ENCODE results near the gene NEK5.
"Not testable (repeated sequence)": the region's sequence is repeated elsewhere in the genome, so short reads cannot be mapped to it uniquely, and the experiment has no call there.

Gene NEK5, protein sequence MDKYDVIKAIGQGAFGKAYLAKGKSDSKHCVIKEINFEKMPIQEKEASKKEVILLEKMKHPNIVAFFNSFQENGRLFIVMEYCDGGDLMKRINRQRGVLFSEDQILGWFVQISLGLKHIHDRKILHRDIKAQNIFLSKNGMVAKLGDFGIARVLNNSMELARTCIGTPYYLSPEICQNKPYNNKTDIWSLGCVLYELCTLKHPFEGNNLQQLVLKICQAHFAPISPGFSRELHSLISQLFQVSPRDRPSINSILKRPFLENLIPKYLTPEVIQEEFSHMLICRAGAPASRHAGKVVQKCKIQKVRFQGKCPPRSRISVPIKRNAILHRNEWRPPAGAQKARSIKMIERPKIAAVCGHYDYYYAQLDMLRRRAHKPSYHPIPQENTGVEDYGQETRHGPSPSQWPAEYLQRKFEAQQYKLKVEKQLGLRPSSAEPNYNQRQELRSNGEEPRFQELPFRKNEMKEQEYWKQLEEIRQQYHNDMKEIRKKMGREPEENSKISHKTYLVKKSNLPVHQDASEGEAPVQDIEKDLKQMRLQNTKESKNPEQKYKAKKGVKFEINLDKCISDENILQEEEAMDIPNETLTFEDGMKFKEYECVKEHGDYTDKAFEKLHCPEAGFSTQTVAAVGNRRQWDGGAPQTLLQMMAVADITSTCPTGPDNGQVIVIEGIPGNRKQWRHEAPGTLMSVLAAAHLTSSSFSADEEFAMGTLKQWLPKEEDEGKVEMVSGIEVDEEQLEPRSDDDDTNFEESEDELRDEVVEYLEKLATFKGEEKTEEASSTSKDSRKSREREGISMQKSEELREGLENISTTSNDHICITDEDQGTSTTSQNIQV

DNA sequence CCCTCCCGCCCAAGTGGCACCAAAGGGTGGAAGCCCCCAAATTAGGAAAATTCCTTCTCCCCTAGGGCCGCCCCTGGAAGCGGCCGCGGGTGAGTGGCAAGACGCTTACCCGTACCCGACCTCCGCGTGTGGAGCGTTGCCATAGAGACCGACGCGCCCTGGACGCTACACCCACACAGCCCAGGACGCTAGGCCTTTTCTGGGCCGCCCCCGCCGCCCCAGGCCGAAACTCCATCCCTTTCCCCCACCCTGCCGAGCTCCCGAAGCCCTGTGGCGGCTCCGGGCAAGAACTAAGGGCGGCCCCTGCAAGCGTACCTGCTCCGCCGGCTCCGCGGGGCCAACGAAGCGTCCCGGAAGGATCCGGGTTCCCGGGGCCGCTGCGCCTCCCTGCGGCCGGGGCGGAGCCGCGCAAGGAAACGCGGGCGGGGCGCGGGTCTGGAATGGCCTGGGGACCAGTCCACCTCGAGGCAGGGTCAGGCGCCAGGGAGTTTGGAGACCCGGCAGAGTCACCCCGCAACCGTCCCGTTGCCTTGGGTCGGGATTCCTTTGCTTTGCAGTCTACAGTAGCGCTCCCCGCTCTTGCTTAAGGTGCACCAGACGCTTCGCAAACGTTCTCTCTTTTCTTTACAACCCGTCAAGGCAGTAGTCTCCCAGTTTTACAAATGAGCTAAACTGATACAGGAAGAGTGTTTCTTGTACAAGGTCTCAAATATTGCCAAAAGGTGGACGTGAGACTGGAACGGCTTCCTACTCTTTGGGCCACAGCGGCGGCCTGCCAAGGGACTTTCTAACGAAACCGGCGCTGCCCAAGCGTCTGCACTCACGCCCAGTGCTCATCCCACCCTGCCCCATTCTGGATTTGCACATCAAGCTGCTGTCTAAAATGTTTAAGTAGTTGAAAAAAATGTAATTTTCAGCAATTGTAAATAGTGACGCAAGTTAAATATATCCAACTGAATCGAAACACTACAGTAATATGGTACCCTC is at the start of gene NEK5:
NEK5 (minus strand) TSS at position 360 of the 987 bp plus-strand sequence. CDS start 1,591 bp downstream, outside the sequence.
- DNase-seq = peak; percentile 66

DNA sequence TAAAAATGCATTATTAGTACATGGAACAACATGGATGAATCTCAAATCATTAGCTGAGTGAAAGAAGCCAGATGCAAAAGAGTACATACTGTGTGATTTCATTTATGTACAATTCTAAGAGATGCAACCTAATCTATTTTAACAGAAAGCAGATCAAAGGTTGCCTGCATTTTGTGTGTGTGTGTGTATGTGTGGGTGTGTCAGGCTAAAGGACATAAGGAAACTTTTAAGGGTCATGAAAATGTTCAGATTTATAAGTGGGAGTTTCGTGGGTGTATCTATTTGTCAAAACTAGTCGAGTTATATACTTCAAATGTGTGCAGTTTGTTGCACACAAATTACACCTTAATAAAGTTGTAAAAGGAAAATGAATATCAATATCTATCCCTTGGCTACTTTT is 48.4 kb upstream of the NEK5 start:
- no peak for DNase-seq

DNA sequence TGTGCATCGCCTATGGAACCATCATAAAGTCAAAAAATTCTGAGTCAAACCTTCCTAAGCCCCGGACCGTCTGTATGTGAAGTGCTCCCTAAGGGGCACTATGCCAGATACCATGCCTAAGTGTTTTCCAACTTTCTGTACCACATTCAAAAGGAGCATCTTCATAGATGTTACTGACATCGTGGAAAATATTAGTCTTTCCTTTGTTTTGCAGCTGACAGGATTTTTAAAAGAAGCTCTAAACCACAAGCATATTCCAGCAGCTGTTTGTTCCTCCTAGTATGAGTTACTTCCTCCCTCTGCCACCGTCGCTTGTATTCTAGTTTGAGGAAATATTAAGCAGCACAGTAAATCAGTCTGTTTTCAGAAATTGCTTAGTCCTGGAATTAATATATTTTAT is 45.1 kb upstream of the NEK5 start:
- DNase-seq = peak; percentile 49

DNA sequence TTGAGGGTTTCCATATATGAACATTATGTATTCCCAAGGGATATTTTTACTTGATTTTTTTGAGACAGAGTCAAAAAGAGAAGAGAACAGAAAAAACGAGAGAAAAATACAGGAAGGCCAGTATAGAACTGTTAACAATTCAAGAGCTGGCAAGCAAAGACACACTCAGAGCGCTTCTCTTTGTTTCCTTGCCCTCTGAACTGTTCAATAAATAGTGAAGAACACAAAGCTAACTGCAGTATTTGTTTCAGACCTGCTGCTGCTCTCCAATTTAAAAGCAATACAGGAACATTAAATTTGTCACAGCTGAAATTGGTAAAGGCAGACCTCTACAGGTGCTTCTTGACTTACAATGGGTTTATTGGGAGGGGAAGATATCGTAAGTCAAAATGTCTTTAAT is 44.5 kb upstream of the NEK5 start:
- no peak for DNase-seq

DNA sequence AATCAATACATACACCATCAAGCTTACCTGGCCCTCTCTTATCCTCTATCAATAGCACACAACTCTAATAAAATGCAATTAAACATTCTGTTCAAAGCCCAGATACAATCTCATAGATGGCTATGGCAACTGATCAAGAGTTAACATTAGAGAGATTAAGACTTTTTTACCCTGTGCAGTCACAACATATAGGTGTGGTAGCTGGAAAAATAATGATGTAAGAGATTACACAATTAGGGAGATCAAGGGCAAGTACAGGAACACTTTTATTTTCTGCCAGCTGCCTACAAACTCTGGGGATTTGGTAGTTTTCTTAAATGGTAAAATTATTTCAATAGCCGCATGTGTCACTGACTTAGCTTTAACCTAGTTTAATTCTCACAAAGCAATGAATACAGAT is 42.8 kb upstream of the NEK5 start:
- DNase-seq = not testable (repeated sequence)

DNA sequence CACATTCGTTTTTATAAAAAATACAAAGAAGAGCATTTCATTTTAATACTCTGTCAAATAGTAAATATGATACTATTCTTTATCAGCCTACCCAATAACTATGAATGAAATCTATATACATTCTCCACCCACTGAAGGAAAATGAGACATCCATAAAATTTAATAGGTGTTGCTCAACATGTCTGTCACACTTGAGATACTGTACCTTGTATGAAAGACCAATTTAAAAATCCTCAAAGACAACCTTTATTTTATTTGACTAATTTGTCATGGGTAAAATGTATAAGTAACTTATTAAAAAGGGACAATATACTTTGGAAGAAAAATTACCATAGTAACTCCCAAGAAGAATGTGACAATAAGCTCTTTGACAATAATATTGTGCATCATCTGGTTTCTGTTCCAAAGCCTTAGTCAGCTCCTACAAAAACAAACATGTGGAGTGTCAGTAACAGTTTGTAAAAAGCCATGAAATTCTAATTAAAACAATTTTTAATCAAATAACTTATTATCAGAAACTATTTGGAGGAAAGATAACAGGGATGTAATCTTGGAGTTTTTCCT is 42.0 kb upstream of the NEK5 start:
- not testable (repeated sequence) for DNase-seq

DNA sequence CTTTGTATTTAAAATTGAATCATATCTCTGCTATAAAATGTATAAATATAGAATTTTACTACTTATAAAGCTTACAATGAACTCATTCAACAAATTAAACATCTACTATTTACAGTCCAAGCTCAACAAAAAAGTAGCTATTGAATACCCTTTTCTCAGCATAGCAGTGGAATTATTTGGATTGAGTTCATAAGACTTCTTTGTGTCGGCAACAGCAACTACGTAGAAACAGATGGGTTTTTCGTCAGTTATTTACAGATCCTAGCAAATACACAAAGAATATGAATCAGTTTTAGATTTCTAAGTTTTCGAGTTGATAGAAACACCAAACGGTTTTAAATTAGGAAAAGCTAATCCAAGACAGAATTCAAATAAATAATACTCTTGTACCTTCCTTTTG is 41.0 kb upstream of the NEK5 start:
- no peak for DNase-seq

DNA sequence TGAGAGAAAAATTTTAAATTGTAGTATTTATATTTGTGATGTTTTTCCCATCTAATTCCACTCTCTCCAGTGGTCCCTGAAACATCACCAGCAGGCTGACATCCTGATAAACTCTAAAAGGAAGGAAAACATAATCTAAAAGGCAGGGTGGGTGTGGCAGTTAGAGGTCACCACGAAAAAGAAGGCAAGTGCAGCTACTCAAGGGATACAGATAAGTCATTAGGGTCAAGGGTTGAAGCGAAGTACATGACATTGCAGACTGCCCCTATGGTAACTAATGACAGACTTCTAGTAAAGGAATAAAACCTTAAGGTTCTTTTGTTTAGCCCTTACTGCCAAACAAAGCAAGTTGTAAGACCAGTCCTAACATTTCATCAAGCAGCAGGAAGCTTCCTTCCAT is 36.5 kb upstream of the NEK5 start:
- DNase-seq = no peak

DNA sequence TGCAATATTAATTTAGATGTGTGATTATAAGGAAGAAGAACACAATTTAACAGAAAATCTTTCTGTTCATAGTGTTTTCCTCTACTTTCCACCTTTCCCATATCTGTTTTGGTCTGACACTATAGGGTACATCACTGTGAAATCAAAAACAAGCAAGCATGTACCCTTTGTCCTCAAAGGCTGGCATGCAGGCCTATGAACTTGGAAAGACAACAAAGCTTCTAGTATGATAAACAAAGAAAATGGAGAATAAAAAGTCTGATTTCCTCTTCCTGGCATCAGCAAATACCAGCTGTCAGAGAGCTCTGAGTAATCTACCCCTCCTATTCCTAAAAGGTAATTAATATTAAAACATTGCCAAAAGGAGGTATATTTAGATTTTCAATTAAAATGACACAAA is 36.1 kb upstream of the NEK5 start:
- DNase-seq = no peak

DNA sequence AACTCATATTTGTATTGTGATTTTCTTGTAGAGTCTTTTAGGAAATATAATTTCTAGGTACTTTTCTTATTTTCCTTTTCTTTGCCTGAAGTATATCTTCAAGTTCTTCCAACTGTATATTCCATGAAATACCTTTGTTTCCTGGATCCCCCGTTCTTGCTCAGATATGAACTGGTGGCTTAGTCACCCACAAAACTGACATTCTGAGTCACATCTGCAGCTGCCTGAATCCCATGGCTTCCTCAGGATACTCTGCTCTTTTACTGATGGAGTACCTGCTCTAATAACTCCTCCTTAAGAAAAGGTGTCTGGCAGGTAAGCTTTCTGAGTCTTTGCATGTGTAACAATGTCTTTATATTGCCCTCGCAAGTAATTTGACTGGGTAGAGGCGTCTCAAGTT is 35.0 kb upstream of the NEK5 start:
- DNase-seq = not testable (repeated sequence)

DNA sequence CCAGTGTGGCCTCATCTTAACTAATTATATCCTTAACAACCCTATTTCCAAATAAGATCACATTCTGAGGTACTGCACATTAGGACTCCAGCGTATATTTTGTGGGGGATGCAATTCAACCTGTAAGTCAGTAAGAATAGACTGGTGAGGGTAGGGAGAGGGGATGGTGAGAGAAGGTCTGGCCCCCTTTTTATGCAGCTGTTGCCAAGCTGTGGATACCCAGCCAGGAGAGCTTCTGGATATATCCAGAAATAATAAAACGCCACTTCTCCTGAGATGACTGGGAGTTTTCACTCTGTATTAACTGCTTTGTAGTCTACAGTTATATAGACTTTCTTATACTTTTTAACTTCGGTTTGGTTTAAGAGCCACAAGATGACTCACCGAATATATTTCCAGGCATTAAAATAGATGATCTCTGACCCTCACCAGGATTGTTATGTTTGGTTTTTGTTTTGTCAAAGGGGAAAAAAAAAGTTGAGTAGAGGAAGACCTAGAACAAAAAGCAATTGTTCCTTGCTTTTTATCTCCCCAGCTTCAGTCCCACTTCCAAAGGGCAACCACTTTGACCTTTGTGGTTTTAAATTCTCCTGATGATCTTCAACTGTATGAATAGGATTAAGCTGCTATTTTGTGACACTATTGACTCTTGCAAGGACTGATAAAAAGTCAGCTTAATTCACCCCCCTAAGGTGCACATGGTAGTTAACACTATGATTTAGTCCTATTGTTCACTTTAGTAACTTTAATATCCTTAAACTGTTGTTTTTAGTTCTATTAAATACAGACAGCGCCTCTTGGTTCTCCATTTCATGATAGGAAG is 33.6 kb upstream of the NEK5 start:
- DNase-seq = no peak

DNA sequence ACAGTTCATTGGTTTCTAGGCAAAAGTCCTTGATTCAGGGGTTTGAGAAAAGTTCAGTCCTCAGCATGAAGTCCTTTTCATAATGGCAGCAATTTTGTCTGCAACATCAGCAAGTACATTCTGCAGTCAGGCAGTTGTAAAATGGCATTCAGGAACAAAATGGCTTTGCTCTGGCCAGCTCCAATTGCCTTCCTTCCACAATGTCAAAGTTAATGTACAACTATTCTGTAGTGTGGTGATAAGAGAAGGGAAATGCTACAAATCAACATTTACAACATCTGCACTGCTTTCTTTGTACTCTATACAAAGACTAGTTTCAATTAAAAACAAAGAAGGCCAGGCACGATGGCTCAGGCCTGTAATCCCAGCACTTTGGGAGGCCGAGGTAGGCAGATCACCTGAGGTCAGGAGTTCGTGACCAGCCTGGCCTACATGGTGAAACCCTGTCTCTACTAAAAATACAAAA is 32.3 kb upstream of the NEK5 start:
- no peak for DNase-seq

DNA sequence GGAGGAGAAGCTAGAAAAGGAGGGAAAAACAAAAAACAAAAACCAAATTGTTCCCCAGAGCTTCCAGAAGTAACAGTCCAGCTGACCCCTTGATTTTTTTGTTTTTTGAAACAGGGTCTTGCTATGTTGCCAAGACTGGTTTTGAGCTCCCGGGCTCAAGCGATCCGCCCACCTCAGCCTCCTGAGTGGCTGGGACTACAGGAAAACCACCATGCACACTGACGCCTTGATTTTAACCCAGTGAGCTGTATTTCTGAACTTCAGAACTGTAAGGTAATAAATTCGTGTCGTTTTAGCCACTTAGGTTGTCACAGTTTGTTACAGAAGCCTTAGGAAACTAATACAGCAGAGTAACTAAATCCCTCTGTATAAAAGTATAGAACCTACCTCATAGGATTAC is 31.6 kb upstream of the NEK5 start:
- peak; percentile 13 for DNase-seq

DNA sequence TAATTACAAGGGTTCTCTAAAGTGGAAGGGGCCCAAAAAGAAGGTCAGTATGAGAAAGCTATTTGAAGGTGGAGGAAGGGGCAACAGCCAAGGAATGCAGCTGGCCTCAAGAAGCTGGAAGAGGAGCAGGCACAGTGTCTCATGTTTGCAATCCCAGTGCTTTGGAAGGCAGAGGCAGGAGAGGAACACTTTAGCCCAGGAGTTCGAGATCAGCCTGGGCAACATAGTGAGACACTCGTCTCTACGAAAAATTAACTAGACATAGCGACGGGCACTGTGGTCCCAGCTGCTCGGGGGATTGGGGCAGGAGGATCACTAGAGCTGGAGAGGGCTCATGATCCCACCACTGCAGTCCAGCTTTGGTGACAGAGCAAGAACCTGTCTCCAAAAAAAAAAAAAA is 31.2 kb upstream of the NEK5 start:
- DNase-seq = no peak

DNA sequence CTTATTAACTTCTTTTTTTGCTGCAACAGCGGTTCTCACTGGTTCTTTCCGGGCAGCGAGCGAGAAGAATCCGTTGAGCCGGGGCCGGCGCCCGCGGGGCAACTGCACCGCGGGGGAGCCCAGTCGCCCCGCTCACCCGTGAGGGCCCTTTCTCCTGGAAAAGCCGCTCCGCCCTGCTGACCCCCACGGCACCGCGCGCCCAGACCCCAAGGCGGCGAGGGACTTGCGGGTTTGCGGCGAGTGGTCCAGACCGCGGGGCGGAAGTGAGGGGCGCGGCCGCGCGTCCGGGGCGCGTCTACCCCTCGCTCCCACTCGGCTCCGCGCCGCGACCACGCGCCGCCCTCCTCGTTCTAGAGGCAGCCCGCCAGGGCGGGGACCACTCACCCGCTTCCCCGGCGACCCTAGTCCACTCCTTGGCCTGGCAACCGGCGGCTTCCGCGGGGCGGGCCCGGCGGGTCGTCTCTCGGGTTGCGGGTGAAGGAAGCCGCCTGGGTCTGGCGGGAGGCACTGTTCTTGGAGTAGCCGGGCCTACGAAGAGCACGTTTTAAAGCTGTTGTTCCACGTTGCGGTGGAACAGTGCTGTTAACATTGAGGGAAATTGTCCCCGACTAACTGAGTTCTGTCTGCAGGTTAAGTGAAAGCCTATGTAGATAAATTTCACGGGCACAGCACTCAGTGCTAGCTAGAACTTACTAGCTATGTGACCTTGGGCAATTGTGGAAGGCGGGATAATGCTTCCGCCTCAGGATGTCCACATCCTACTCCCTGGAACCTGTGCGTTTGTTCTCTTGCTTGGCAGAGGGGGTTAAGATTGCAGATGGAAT is 30.5 kb upstream of the NEK5 start, which contains the start of gene NEK3:
NEK3 (minus strand) TSS at position 439 of the 824 bp plus-strand sequence. CDS start 3,406 bp downstream, outside the sequence.
- DNase-seq = peak; percentile 77

DNA sequence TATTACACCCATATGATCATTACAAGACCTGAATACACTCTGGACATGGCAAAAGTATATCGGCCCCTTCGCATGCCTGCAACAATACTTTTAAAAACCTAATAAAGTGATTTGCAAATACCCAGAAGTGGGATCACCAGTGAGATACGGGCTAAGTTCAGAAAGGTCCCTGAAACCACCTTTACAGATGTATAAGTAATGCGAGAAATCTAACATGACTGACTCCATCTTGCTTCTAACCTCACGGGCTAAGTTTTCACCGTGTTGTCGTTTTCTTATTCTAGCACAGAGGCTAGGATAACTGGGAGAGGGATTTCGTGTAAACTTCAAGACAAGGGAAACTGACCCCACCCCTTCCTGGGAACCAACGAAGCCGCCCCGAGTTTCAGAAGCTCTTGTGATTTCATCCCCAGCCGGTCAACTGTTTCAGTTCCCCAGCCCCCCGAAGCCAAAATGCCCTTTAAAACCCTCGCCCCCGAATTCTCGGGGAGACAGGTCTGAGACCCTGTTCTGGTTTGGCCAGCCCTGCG is 29.8 kb upstream of the NEK5 start:
- DNase-seq = no peak

DNA sequence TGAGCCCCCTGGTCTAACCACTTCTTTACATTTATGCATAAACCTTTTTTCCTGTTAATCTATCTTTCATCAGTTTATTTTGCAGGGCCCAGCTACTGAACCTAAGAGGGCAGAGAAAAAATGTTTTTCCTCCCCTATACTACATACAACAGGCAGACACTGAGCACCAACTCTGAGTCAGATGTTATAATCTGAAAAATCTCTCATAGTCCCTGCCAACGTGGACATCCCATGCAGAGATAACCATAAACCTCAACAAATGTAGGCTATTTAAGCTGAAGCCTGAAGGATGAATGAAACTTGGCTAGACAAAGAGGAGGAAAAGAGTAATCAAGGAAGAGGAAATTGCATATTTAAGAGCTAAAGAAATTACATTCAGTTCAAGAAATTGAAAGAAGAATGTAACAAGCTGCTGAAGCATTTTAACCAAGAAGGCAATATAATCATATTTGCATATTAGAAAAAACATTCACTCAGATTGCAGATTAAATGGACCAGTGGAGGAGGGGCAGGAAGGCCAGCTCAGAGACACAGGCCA is 27.9 kb upstream of the NEK5 start:
- DNase-seq = no peak

DNA sequence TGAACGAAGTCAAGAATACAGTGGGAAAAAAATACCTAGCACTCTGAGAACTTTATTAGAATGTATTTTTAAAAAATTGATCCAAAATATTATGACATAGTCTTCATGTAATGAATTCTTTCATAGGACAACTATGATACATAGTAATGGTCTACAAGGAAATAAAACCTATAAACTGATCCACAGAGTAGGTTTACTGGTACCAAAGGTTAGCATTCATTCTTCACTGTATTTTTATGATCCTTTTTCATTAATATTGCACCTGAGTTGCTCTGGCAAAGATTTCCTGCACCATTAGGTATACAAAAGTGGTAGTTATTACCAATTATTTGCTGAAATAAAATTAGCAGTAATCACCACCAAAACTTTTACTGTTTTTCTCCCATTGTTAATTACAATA is 26.3 kb upstream of the NEK5 start:
- DNase-seq = no peak

DNA sequence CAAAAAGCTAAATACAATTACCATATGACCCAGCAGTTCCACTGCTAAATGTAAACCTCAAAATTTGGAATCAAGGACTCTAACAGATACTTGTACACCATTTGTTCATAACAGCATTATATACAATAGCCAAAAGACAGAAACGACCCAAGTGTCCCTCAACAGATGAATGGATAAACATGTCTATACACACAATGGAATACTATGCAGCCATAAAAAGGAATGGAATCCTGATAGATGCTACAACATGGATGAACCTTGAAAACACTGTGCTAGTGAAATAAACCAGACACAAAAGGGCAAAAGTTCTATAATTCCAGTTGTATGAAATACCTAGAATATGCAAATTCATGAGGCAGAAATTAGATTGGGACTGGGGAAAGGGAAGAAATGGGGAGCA is 18.4 kb upstream of the NEK5 start:
- DNase-seq = no peak

DNA sequence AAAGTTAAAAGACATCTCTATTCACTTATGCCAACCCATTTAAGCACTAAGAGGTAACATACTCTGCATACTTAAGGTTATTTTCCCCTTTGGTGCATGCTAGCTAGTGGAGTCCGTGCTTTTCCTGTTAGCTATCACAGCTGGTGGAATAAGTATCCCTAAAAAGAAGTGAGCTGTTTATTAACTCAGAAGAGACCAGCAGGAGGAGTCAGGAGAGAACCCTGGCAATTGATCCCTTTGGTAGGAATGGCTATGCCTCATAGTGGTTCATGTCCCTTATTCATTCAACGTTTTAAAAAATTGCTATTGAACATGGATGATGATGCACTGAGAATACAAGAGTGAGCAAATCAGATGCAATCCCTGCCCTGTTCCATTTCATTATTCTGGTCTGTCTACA is 12.4 kb upstream of the NEK5 start:
- no peak for DNase-seq
